Endothelial cell of umbilical vein (primary cell): Measurements from ENCODE around the gene FAM13B. TPM values are rescaled to one million over a fixed set of nuclear protein-coding genes. Genes with fewer than 3 reads are reported as not detected.
A peak's percentile ranks its signal among the peaks of the same experiment; 100 is the strongest.

Experiments used
- BruUV-seq: library from RNA; stranded (reverse); fragments of 400-500 nt; replicated peaks from 2 replicates; lab custom pipeline; 2021; lab: Mats Ljungman, UMichigan
- CTCF ChIA-PET: fragments of 300-600, 350-600 bp; sonication (Branson Sonifier 250); formaldehyde crosslinking; loops from one replicate; lab custom pipeline; 2021; ENCODE audit warnings: antibody characterized with exemption, inconsistent platforms; lab: Charles Lee
- POLR2A ChIA-PET: fragments of 300-600, 350-600 bp; sonication (Branson Sonifier 250); formaldehyde crosslinking; loops from one replicate; lab custom pipeline; 2021; ENCODE audit warnings: antibody characterized with exemption, inconsistent platforms; lab: Charles Lee
- DNase-seq: peaks from one replicate; pipeline ENCODE4 v3.0.0-alpha.2; 2011; ENCODE audit warnings: low read depth, low spot score
- FAIRE-seq: peaks from 2 replicates; lab custom pipeline; 2011; peaks lifted over from hg19 to GRCh38; lab: Jason Lieb, UNC
- H2AFZ ChIP-seq: 2 replicates; pipeline ENCODE4 v1.6.0; 2012; ENCODE audit warnings: low read depth, low read length, control low read depth, inconsistent platforms
- H3K27ac ChIP-seq: 2 replicates; pipeline ENCODE4 v1.5.1; 2011; ENCODE audit warnings: low read depth, mild to moderate bottlenecking, control low read depth, low read length, moderate library complexity; ENCODE audit not compliant: insufficient read depth
- H3K27me3 ChIP-seq, 2 experiments: 2 replicates each; pipeline versions ENCODE4 v1.6.0 to v1.6.1; 2011; ENCODE audit warnings: low read length in 2 of 2, mixed read lengths in 1 of 2; ENCODE audit not compliant: control insufficient read depth in 2 of 2, insufficient read depth in 2 of 2
- H3K36me3 ChIP-seq, 2 experiments: 2 replicates in 1 of 2; 3 replicates in 1 of 2; pipeline ENCODE4 v1.5.1; 2011; ENCODE audit warnings: low read length in 2 of 2, mild to moderate bottlenecking in 1 of 2, moderate library complexity in 1 of 2; ENCODE audit not compliant: control insufficient read depth in 2 of 2, insufficient read depth in 2 of 2; ENCODE audit errors: extremely low read depth in 1 of 2
- H3K4me1 ChIP-seq: 3 replicates; pipeline ENCODE4 v1.5.1; 2011; ENCODE audit warnings: mild to moderate bottlenecking, low read length; ENCODE audit not compliant: control insufficient read depth, insufficient read depth; ENCODE audit errors: extremely low read depth
- H3K4me2 ChIP-seq: 2 replicates; pipeline ENCODE4 v1.6.1; 2011; ENCODE audit warnings: low read length, control low read depth, mixed read lengths; ENCODE audit not compliant: insufficient read depth
- H3K4me3 ChIP-seq, 3 experiments: fragments of 200-600 bp in 1 of 3; sonication (generic), shearing (Covaris generic) in 1 of 3; replicated peaks in 1 of 3; 2 replicates each; pipeline ENCODE4 v1.5.1; 2011 to 2016; ENCODE audit warnings: control low read depth in 3 of 3, low read length in 3 of 3, mild to moderate bottlenecking in 2 of 3, inconsistent platforms in 1 of 3, low read depth in 1 of 3, moderate library complexity in 1 of 3; ENCODE audit not compliant: insufficient read depth in 1 of 3
- H3K79me2 ChIP-seq: 2 replicates; pipeline ENCODE4 v1.6.0; 2012; ENCODE audit warnings: low read length, inconsistent platforms; ENCODE audit not compliant: control insufficient read depth, insufficient read depth
- H3K9ac ChIP-seq: replicated peaks from 2 replicates; pipeline ENCODE3; 2011; ENCODE audit warnings: low read length, control low read depth; ENCODE audit not compliant: insufficient read depth; ENCODE audit errors: extremely low read depth
- H3K9me1 ChIP-seq: replicated peaks from 3 replicates; pipeline ENCODE4 v1.6.0; 2011; ENCODE audit warnings: mild to moderate bottlenecking, low read length; ENCODE audit not compliant: control insufficient read depth, insufficient read depth; ENCODE audit errors: extremely low read depth
- H3K9me3 ChIP-seq: replicated peaks from 2 replicates; pipeline ENCODE4 v1.5.1; 2012; ENCODE audit warnings: low read length, inconsistent platforms; ENCODE audit not compliant: control insufficient read depth, insufficient read depth
- H4K20me1 ChIP-seq: replicated peaks from 2 replicates; pipeline ENCODE3; 2011; ENCODE audit warnings: mild to moderate bottlenecking, low read length; ENCODE audit not compliant: control insufficient read depth, insufficient read depth; ENCODE audit errors: extremely low read depth
- EZH2 ChIP-seq: IDR thresholded peaks from 2 replicates; pipeline ENCODE4 v1.6.1; 2012; ENCODE audit warnings: borderline replicate concordance, low read depth, mild to moderate bottlenecking, moderate library complexity, low read length, inconsistent platforms; ENCODE audit not compliant: severe bottlenecking
- FOS ChIP-seq: IDR thresholded peaks from 2 replicates; pipeline ENCODE4 v1.6.1; 2011; ENCODE audit warnings: mild to moderate bottlenecking, low read length, moderate library complexity, borderline replicate concordance; ENCODE audit not compliant: insufficient read depth
- GATA2 ChIP-seq: IDR thresholded peaks from 2 replicates; pipeline ENCODE4 v1.7.0; 2011; ENCODE audit warnings: low read depth, mild to moderate bottlenecking, moderate library complexity, mixed read lengths, low read length; ENCODE audit not compliant: insufficient read length, insufficient read depth
- JUN ChIP-seq: IDR thresholded peaks from 2 replicates; pipeline ENCODE4 v1.6.1; 2011; ENCODE audit warnings: borderline replicate concordance, low read depth; ENCODE audit not compliant: insufficient read length, insufficient read depth
- MYC ChIP-seq: IDR thresholded peaks from one replicate; pipeline ENCODE4 v1.6.1; 2011; ENCODE audit warnings: mild to moderate bottlenecking, low read depth, low read length
- POLR2A ChIP-seq: IDR thresholded peaks from 2 replicates; pipeline ENCODE4 v1.6.1; 2012; ENCODE audit warnings: low read depth, mild to moderate bottlenecking, control low read depth, low read length
- POLR2AphosphoS5 ChIP-seq: IDR thresholded peaks from 2 replicates; pipeline ENCODE4 v1.6.1; 2012; ENCODE audit warnings: low read depth, mild to moderate bottlenecking, control low read depth, low read length, moderate library complexity; ENCODE audit not compliant: insufficient read depth
- dilution Hi-C: fragments of 300-500 bp; cut with MboI; formaldehyde crosslinking; loops from one replicate; pipeline ENCODE4 v1.15.0; 2019; ENCODE audit warnings: low sequenced_read_pairs; ENCODE audit not compliant: extremely low pct_ligation_motif_present
- intact Hi-C: fragments of 100-400 bp; cut with micrococcal nuclease; formaldehyde crosslinking; loops from one replicate; pipeline ENCODE4 v1.10.0; 2022
- polyA plus RNA-seq, 4 experiments: library from polyadenylated mRNA; depleted of rRNA in 3 of 4; stranded (reverse) in 3 of 4; unstranded in 1 of 4; fragments of >200 nt; gene quantifications; 2 replicates each; pipeline versions ENCODE4 v1.2.1 to v1.2.3, GENCODE V29; 2011 to 2012; ENCODE audit warnings: missing spikeins in 1 of 4
- total RNA-seq: library from RNA; stranded (reverse); gene quantifications from 2 replicates; pipeline ENCODE4 v1.2.3, GENCODE V29; 2021
- TF ChIP-seq, protein P1 (sequence below): IDR thresholded peaks from 2 replicates; pipeline ENCODE4 v1.6.1; 2011; ENCODE audit not compliant: insufficient read depth, insufficient read length
- TF ChIP-seq, protein P2 (sequence below), 2 donors: IDR thresholded peaks; 1 replicate in 1 of 2; 2 replicates in 1 of 2; pipeline ENCODE4 v1.5.1; 2011; ENCODE audit warnings: low read length in 2 of 2, mild to moderate bottlenecking in 2 of 2, moderate library complexity in 2 of 2, control low read depth in 1 of 2, inconsistent platforms in 1 of 2, low read depth in 1 of 2; ENCODE audit not compliant: insufficient read depth in 1 of 2; ENCODE audit errors: extremely low read depth in 1 of 2

The FAM13B gene
- total and polyA plus RNA-seq, 2 donors (not counting 3 experiments of a cell fraction or from before 2014, with no cell fraction given): 8.7 to 25.4 TPM

- POLR2A ChIA-PET: no interaction called here
- Histone ChIP-seq H3K36me3 (no peaks in the 10 kb centered on the region), H3K4me3 (peak overlapping the region; percentile 76 to 96 (median 88)), H3K79me2 (peaks cover 53% of the 10 kb centered on the region), H3K9ac (peak overlapping the region; percentile 95), H3K9me1 (no peaks in the 10 kb centered on the region), H4K20me1 (peaks cover 3% of the 10 kb centered on the region), H3K4me2 (peak overlapping the region; percentile 92), H3K9me3 (no peaks in the 10 kb centered on the region), H3K27ac (peak overlapping the region; percentile 89), H2AFZ (peak overlapping the region; percentile 87), H3K4me1 (peaks cover 10% of the 10 kb centered on the region), H3K27me3 (no peaks in the 10 kb centered on the region)
- TF ChIP-seq MYC (no peak), JUN (no peak)
- FAIRE-seq (no peak), DNase-seq (peak; percentile 71)
- dilution Hi-C loops (no loop called here), intact Hi-C loops (loop anchor here (10.0 kb wide), 1 partner anchor 407 kb away; no protein-coding TSS in a partner anchor)
- CTCF ChIA-PET: interaction anchor here (0.9 to 4.9 kb wide), 3 partner anchors 101 to 253 kb away, joined by 3 to 76 read pairs (median 18); no protein-coding TSS in a partner anchor
- no TSS peak for BruUV-seq
Observed at GRCh38 chr5:138032028-138032571, 779 bp downstream of the FAM13B start.

DNA sequence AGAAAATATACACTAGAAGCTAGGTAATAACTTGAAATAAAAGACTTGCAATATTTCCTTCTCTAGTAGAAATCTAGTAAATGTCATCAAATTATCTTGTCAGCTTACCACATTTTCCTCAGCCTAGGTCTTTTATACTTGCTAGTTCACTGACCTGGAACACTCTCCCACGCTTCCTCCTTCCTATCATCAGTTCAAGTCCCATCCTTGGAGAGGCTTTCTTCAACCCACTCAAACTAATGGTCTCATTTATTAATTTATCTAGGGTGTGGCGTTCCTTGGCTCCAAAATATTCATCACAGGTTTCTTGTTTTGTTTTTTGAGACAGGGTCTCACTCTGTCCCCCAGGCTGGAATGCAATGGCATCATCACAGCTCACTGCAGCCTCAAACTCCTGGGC is 2.9 kb downstream of the FAM13B start:
- Histone ChIP-seq H3K36me3 (no peaks in the 10 kb centered on the region), H3K4me2 (no peak overlapping the region), H3K9me1 (no peaks in the 10 kb centered on the region), H3K27ac (no peak overlapping the region), H3K27me3 (no peaks in the 10 kb centered on the region), H3K9ac (no peak overlapping the region), H4K20me1 (peaks cover 7% of the 10 kb centered on the region), H3K9me3 (no peaks in the 10 kb centered on the region), H3K4me3 (no peak overlapping the region), H3K4me1 (peaks cover 10% of the 10 kb centered on the region), H2AFZ (no peak overlapping the region), H3K79me2 (peaks cover 74% of the 10 kb centered on the region)
- intact Hi-C loops (loop anchor here (10.0 kb wide), 1 partner anchor 405 kb away; no protein-coding TSS in a partner anchor), dilution Hi-C loops (no loop called here)
- FAIRE-seq: no peak
- DNase-seq: no peak
- BruUV-seq: no TSS peak
- ChIA-PET POLR2A (no interaction called here), CTCF (interaction anchor here (0.7 to 3.9 kb wide), 6 partner anchors 11 to 400 kb away, joined by 3 to 18 read pairs (median 5); no protein-coding TSS in a partner anchor)
- TF ChIP-seq, protein P1, sequence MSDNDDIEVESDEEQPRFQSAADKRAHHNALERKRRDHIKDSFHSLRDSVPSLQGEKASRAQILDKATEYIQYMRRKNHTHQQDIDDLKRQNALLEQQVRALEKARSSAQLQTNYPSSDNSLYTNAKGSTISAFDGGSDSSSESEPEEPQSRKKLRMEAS: no peak
- TF ChIP-seq POLR2A: no peak
- TF ChIP-seq MYC: no peak
- no peak for TF ChIP-seq JUN
- TF ChIP-seq POLR2AphosphoS5: no peak
- TF ChIP-seq, protein P2, sequence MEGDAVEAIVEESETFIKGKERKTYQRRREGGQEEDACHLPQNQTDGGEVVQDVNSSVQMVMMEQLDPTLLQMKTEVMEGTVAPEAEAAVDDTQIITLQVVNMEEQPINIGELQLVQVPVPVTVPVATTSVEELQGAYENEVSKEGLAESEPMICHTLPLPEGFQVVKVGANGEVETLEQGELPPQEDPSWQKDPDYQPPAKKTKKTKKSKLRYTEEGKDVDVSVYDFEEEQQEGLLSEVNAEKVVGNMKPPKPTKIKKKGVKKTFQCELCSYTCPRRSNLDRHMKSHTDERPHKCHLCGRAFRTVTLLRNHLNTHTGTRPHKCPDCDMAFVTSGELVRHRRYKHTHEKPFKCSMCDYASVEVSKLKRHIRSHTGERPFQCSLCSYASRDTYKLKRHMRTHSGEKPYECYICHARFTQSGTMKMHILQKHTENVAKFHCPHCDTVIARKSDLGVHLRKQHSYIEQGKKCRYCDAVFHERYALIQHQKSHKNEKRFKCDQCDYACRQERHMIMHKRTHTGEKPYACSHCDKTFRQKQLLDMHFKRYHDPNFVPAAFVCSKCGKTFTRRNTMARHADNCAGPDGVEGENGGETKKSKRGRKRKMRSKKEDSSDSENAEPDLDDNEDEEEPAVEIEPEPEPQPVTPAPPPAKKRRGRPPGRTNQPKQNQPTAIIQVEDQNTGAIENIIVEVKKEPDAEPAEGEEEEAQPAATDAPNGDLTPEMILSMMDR (IDR thresholded peaks at IDR 0.05; ENCODE audit: extremely low read depth in 1 of 2, insufficient read depth in 1 of 2, low read depth in 1 of 2, low read length in 2 of 2): no peak
- no peak for TF ChIP-seq GATA2
- TF ChIP-seq EZH2: no peak
- no peak for TF ChIP-seq FOS
